KMS-11 (cell line): Measurements from ENCODE around the gene CCNJL.

Experiments
- H2AFZ ChIP-seq: fragments of 200-600 bp; sonication (generic); 2 replicates; pipeline ENCODE4 v1.6.1; 2016; ENCODE audit warnings: antibody characterized with exemption, mixed run types, low read depth
- H3K27ac ChIP-seq: fragments of 200-600 bp; sonication (generic); 2 replicates; pipeline ENCODE4 v1.6.1; 2016; ENCODE audit warnings: mild to moderate bottlenecking, mixed run types
- H3K27me3 ChIP-seq: fragments of 200-600 bp; sonication (generic); 2 replicates; pipeline ENCODE4 v1.6.1; 2017; ENCODE audit warnings: mild to moderate bottlenecking, low read depth, mixed run types, moderate library complexity; ENCODE audit not compliant: insufficient read depth
- H3K36me3 ChIP-seq: fragments of 200-600 bp; sonication (generic); 2 replicates; pipeline ENCODE4 v1.6.1; 2017; ENCODE audit warnings: mild to moderate bottlenecking, mixed run types; ENCODE audit not compliant: insufficient read depth
- H3K4me1 ChIP-seq: fragments of 200-600 bp; sonication (generic); 2 replicates; pipeline ENCODE4 v1.6.1; 2016; ENCODE audit warnings: mild to moderate bottlenecking, low read depth, mixed run types; ENCODE audit not compliant: poor library complexity, severe bottlenecking
- H3K4me2 ChIP-seq: fragments of 200-600 bp; sonication (generic); 2 replicates; pipeline ENCODE4 v1.7.0; 2016; ENCODE audit warnings: mild to moderate bottlenecking, mixed run types
- H3K4me3 ChIP-seq: fragments of 200-600 bp; sonication (generic); IDR thresholded peaks from 2 replicates; pipeline ENCODE4 v1.6.1; 2017; ENCODE audit warnings: low read depth, low read length, mixed read lengths; ENCODE audit not compliant: insufficient read depth
- H3K79me2 ChIP-seq: fragments of 200-600 bp; sonication (generic); 2 replicates; pipeline ENCODE4 v1.6.1; 2016; ENCODE audit warnings: low read depth, mixed run types; ENCODE audit not compliant: insufficient read depth
- H3K9ac ChIP-seq: fragments of 200-600 bp; sonication (generic); 2 replicates; pipeline ENCODE4 v1.6.1; 2016; ENCODE audit warnings: mild to moderate bottlenecking, mixed run types
- H4K20me1 ChIP-seq: fragments of 200-600 bp; sonication (generic); 2 replicates; pipeline ENCODE4 v1.6.1; 2016; ENCODE audit warnings: mild to moderate bottlenecking, mixed run types; ENCODE audit not compliant: insufficient read depth
- TF ChIP-seq, protein P1 (sequence below): fragments of 200-600 bp; sonication (generic); conservative IDR thresholded peaks from 2 replicates; pipeline ENCODE4 v1.6.1; 2017; ENCODE audit warnings: low read depth, mild to moderate bottlenecking, antibody characterized with exemption, low read length, moderate library complexity, mixed read lengths

CCNJL gene

DNA sequence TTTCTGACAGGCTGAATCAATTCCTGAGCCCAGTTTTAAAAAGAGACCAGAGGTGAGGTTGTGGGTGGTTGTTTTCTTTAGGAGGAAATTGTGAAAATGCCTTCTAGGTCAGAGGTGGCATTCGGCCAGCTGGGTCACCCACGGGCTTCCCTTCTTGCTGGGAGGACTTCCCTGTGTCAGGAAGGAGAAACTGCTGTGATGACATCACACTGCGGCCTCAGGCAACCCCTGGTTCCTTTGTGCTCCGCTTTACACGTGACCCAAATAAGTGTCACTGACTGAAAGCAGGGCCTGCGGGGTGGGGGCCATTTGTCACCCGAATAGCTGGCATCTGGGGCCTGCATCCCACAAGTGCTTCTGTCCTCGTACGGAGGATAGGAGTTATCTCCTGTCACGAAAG is 43.3 kb downstream of the CCNJL start:
- Histone ChIP-seq H3K36me3 (no peaks in the 10 kb centered on the region), H3K4me3 (no peak overlapping the region), H4K20me1 (no peaks in the 10 kb centered on the region), H3K27me3 (no peaks in the 10 kb centered on the region), H3K4me2 (no peak overlapping the region), H3K27ac (no peak overlapping the region), H3K4me1 (no peaks in the 10 kb centered on the region), H3K79me2 (no peaks in the 10 kb centered on the region), H3K9ac (no peak overlapping the region), H2AFZ (no peak overlapping the region)
- TF ChIP-seq, protein P1, sequence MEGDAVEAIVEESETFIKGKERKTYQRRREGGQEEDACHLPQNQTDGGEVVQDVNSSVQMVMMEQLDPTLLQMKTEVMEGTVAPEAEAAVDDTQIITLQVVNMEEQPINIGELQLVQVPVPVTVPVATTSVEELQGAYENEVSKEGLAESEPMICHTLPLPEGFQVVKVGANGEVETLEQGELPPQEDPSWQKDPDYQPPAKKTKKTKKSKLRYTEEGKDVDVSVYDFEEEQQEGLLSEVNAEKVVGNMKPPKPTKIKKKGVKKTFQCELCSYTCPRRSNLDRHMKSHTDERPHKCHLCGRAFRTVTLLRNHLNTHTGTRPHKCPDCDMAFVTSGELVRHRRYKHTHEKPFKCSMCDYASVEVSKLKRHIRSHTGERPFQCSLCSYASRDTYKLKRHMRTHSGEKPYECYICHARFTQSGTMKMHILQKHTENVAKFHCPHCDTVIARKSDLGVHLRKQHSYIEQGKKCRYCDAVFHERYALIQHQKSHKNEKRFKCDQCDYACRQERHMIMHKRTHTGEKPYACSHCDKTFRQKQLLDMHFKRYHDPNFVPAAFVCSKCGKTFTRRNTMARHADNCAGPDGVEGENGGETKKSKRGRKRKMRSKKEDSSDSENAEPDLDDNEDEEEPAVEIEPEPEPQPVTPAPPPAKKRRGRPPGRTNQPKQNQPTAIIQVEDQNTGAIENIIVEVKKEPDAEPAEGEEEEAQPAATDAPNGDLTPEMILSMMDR: no peak

DNA sequence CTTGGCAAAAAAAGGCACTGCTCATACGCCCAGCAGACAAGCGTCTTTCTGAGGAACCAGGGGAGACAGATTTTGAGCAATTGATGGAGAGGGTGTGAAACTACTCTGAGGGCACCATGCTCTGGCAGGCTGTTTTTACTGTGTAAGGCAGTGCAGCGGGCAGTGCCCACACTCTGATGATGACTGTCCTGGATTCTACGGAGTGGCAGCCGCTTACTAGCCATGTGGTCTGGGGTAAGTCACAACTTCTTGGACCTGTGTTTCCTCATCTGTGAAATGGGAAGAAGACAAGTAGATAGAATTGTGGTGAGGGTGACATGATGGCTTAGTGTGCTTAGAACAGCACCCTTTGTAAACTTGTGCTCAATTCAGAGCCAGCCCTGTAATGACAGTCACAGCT is 44.2 kb downstream of the CCNJL start:
- Histone ChIP-seq H2AFZ (no peak overlapping the region), H3K4me3 (no peak overlapping the region), H4K20me1 (no peaks in the 10 kb centered on the region), H3K9ac (no peak overlapping the region), H3K4me2 (no peak overlapping the region), H3K27me3 (no peaks in the 10 kb centered on the region), H3K4me1 (no peaks in the 10 kb centered on the region), H3K36me3 (no peaks in the 10 kb centered on the region), H3K79me2 (no peaks in the 10 kb centered on the region), H3K27ac (no peak overlapping the region)
- TF ChIP-seq, protein P1: no peak

- Histone ChIP-seq H3K27ac (no peak overlapping the region), H4K20me1 (no peaks in the 10 kb centered on the region), H3K4me1 (no peaks in the 10 kb centered on the region), H3K9ac (no peak overlapping the region), H3K36me3 (no peaks in the 10 kb centered on the region), H2AFZ (no peak overlapping the region), H3K4me2 (no peak overlapping the region), H3K27me3 (no peaks in the 10 kb centered on the region), H3K4me3 (no peak overlapping the region), H3K79me2 (no peaks in the 10 kb centered on the region)
- TF ChIP-seq, protein P1: no peak
Measured at GRCh38 chr5:160266752-160267345, 45.5 kb downstream of the CCNJL start.

- Histone ChIP-seq H3K4me3 (no peak overlapping the region), H2AFZ (no peak overlapping the region), H3K36me3 (no peaks in the 10 kb centered on the region), H4K20me1 (no peaks in the 10 kb centered on the region), H3K27me3 (no peaks in the 10 kb centered on the region), H3K79me2 (no peaks in the 10 kb centered on the region), H3K4me1 (no peaks in the 10 kb centered on the region), H3K9ac (no peak overlapping the region), H3K27ac (no peak overlapping the region), H3K4me2 (no peak overlapping the region)
- TF ChIP-seq, protein P1: no peak
Measured at GRCh38 chr5:160266044-160266443, 46.3 kb downstream of the CCNJL start.
